ENCODE results near the gene DTX3L. TPM values are rescaled to one million over a fixed set of nuclear protein-coding genes. Genes with fewer than 3 reads are reported as not detected.

Gene DTX3L
- total RNA-seq: 82.2 TPM
- long read RNA-seq, full-length matches to known transcripts: 9 of 49 reads
- long read RNA-seq, partial matches to known transcripts: 6 of 49 reads
- long read RNA-seq, other reads (novel, unspliced or antisense): 34 of 49 reads

- ATAC-seq (peak; percentile 98 to 99), DNase-seq (peak; percentile 92)
- H3K27ac ChIP-seq: peak within 1 kb of the TSS; percentile 98
- H3K4me1 ChIP-seq: peaks cover 70% of the 10 kb centered on the region
- no peaks in the 10 kb centered on the region for H3K9me3 ChIP-seq
- peak within 1 kb of the TSS; percentile 73 for H3K4me3 ChIP-seq
- TF ChIP-seq, protein P1, sequence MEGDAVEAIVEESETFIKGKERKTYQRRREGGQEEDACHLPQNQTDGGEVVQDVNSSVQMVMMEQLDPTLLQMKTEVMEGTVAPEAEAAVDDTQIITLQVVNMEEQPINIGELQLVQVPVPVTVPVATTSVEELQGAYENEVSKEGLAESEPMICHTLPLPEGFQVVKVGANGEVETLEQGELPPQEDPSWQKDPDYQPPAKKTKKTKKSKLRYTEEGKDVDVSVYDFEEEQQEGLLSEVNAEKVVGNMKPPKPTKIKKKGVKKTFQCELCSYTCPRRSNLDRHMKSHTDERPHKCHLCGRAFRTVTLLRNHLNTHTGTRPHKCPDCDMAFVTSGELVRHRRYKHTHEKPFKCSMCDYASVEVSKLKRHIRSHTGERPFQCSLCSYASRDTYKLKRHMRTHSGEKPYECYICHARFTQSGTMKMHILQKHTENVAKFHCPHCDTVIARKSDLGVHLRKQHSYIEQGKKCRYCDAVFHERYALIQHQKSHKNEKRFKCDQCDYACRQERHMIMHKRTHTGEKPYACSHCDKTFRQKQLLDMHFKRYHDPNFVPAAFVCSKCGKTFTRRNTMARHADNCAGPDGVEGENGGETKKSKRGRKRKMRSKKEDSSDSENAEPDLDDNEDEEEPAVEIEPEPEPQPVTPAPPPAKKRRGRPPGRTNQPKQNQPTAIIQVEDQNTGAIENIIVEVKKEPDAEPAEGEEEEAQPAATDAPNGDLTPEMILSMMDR (IDR thresholded peaks at IDR 0.05): no peak
- intact Hi-C loops (cut with DNase I): loop anchor here (10.0 kb wide), 1 partner anchor 110 kb away; no protein-coding TSS in a partner anchor
- H3K36me3 ChIP-seq: peaks cover 48% of the 10 kb centered on the region
- no peaks in the 10 kb centered on the region for H3K27me3 ChIP-seq (ENCODE audit: low read depth)
Observed at GRCh38 chr3:122564155-122564912, at the start of gene DTX3L, which contains the start of gene PARP9. Gene DTX3L, plus strand, starts transcription at chr3:122564338. Its CDS starts 89 bp downstream, at chr3:122564427. Gene PARP9, minus strand, starts transcription at chr3:122564300. Its CDS starts 4,680 bp downstream, at chr3:122559620.

- Histone ChIP-seq H3K27ac (peak overlapping the region; percentile 96), H3K4me1 (peaks cover 34% of the 10 kb centered on the region), H3K9me3 (no peaks in the 10 kb centered on the region), H3K27me3 (ENCODE audit: low read depth) (no peaks in the 10 kb centered on the region), H3K36me3 (no peaks in the 10 kb centered on the region), H3K4me3 (peak overlapping the region; percentile 89)
- intact Hi-C loops (cut with DNase I): no loop called here
- ATAC-seq (no peak), DNase-seq (no peak)
- TF ChIP-seq, protein P1 (IDR thresholded peaks at IDR 0.05): no peak
Observed at GRCh38 chr3:122515020-122515468, 49.1 kb upstream of the DTX3L start.

DNA sequence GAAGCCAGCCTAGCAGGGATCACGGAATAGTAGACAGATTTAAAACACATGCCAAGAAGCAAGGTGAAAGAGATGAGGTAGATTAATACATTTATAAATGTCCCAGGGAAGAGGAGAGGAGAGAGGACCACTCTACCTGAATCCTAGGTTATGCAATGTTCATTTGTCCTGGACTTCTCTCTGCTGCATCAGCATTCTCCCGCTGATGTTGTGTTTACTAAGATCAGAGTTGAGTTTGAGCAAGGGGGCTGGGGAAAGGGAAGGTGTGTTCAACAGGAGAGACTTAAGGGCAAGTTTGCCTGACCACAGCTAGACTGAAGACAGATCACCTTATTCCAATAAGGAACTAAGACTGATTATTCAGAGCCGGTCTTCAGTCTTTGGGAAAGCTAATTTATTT lies 48.3 kb upstream of the DTX3L start:
- intact Hi-C loops (cut with DNase I): no loop called here
- no peak for ATAC-seq
- TF ChIP-seq, protein P1 (IDR thresholded peaks at IDR 0.05): no peak
- Histone ChIP-seq H3K4me3 (no peak overlapping the region), H3K36me3 (no peaks in the 10 kb centered on the region), H3K9me3 (no peaks in the 10 kb centered on the region), H3K27ac (no peak overlapping the region), H3K4me1 (peaks cover 26% of the 10 kb centered on the region), H3K27me3 (ENCODE audit: low read depth) (no peaks in the 10 kb centered on the region)
- DNase-seq: no peak

DNA sequence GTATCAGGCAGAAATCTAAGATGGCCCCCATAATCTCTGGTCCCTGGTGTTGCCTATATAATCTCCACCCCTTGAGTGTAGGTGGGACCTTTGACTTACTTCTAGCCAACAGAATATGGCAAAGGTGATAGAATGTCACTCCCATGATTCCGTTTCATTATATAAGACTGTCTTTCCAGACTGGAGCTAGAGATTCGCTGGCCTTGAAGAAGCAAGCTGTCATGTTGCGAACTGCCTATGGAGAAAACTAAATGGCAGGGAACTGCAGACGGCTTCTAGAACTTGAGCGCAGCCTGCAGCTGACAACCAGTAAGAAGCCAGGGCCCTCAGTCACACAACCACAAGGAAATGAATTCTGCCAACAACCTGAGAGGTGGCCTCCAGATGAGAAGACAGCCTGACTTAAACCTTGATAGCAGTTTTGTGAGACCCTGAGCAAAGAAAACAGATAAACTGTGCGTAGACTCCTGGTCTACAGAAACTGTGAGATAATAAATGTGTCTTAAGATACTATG lies 47.2 kb upstream of the DTX3L start:
- ATAC-seq: no peak
- TF ChIP-seq, protein P1 (IDR thresholded peaks at IDR 0.05): no peak
- Histone ChIP-seq H3K4me1 (peaks cover 20% of the 10 kb centered on the region), H3K9me3 (no peaks in the 10 kb centered on the region), H3K27ac (no peak overlapping the region), H3K4me3 (no peak overlapping the region), H3K27me3 (ENCODE audit: low read depth) (no peaks in the 10 kb centered on the region), H3K36me3 (no peaks in the 10 kb centered on the region)
- intact Hi-C loops (cut with DNase I): no loop called here
- DNase-seq: no peak

DNA sequence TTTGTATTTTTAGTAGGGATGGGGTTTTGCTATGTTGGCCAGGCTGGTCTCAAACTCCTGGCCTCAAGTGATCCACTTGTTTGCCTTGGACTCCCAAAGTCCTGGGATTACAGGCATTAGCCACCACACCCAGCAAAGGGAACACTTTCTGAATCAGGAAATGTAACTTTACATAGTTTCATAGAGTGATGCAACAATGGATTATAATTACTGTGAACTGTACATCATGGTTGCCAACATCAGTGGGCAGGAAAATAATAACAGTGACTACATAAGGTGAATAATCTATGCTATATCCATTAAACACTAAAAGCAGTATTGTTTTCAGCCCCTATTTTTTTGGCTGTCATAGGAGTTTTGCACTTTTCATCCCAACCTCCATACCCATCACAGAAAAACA lies 44.4 kb upstream of the DTX3L start:
- Histone ChIP-seq H3K4me1 (peaks cover 3% of the 10 kb centered on the region), H3K36me3 (no peaks in the 10 kb centered on the region), H3K4me3 (no peak overlapping the region), H3K27me3 (ENCODE audit: low read depth) (no peaks in the 10 kb centered on the region), H3K27ac (no peak overlapping the region), H3K9me3 (no peaks in the 10 kb centered on the region)
- ATAC-seq (no peak), DNase-seq (no peak)
- TF ChIP-seq, protein P1 (IDR thresholded peaks at IDR 0.05): no peak
- intact Hi-C loops (cut with DNase I): no loop called here
